COLO668 (cell line): ENCODE data around the gene BRCA2.

Experiments
- DNase-seq: peaks from one replicate; lab custom pipeline; 2025; ENCODE audit not compliant: unreplicated experiment; lab: John Stamatoyannopoulos, UW

Gene BRCA2, protein sequence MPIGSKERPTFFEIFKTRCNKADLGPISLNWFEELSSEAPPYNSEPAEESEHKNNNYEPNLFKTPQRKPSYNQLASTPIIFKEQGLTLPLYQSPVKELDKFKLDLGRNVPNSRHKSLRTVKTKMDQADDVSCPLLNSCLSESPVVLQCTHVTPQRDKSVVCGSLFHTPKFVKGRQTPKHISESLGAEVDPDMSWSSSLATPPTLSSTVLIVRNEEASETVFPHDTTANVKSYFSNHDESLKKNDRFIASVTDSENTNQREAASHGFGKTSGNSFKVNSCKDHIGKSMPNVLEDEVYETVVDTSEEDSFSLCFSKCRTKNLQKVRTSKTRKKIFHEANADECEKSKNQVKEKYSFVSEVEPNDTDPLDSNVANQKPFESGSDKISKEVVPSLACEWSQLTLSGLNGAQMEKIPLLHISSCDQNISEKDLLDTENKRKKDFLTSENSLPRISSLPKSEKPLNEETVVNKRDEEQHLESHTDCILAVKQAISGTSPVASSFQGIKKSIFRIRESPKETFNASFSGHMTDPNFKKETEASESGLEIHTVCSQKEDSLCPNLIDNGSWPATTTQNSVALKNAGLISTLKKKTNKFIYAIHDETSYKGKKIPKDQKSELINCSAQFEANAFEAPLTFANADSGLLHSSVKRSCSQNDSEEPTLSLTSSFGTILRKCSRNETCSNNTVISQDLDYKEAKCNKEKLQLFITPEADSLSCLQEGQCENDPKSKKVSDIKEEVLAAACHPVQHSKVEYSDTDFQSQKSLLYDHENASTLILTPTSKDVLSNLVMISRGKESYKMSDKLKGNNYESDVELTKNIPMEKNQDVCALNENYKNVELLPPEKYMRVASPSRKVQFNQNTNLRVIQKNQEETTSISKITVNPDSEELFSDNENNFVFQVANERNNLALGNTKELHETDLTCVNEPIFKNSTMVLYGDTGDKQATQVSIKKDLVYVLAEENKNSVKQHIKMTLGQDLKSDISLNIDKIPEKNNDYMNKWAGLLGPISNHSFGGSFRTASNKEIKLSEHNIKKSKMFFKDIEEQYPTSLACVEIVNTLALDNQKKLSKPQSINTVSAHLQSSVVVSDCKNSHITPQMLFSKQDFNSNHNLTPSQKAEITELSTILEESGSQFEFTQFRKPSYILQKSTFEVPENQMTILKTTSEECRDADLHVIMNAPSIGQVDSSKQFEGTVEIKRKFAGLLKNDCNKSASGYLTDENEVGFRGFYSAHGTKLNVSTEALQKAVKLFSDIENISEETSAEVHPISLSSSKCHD (N-terminal part only)

DNA sequence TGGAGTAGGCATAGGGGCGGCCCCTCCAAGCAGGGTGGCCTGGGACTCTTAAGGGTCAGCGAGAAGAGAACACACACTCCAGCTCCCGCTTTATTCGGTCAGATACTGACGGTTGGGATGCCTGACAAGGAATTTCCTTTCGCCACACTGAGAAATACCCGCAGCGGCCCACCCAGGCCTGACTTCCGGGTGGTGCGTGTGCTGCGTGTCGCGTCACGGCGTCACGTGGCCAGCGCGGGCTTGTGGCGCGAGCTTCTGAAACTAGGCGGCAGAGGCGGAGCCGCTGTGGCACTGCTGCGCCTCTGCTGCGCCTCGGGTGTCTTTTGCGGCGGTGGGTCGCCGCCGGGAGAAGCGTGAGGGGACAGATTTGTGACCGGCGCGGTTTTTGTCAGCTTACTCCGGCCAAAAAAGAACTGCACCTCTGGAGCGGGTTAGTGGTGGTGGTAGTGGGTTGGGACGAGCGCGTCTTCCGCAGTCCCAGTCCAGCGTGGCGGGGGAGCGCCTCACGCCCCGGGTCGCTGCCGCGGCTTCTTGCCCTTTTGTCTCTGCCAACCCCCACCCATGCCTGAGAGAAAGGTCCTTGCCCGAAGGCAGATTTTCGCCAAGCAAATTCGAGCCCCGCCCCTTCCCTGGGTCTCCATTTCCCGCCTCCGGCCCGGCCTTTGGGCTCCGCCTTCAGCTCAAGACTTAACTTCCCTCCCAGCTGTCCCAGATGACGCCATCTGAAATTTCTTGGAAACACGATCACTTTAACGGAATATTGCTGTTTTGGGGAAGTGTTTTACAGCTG is at the start of gene BRCA2, which contains the start of gene ZAR1L:
Gene BRCA2, plus strand, starts transcription at position 271 of the 790 bp plus-strand sequence. CDS start 953 bp downstream, outside the sequence.
Gene ZAR1L, minus strand, starts transcription at position 126 of the 790 bp plus-strand sequence. CDS start 3,438 bp downstream, outside the sequence.
- DNase-seq: peak; percentile 98

DNA sequence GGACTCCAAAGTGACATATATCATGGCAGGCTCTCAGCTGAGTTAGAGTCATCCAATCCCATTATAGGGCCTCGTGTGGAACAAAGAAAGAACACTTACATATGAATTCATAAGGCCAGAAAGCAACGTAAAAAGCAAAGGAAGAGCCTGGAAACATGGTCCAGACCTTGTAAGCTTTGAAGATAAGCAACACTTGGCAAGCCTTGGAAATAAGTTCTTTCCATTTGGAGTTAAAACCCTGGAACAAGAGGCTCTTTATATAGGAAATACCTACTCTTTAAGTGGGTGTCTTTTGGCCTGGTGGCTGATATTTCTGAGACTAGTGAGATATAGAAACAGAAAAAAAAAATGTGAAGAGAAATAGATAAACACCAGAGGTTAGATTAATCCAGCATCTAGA is 49.6 kb upstream of the BRCA2 start:
- no peak for DNase-seq

DNA sequence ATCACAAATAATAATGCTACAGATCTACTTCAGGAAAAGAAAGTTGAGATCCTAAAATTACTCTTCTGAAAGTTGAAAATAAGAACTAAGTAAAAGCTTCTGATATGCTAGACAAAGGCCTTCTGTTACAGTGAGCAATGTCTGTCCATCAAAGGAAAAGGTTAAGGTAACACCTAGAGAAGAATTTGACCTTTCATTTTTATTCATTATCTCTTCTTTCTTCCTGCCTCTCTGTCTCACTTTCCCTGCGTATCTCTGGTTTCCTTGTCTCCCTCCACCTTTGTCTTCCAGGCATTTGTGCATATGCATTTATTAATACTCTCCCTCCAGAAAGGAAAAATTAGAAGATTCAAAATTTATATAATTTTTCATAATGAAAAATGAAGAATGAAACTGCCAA is 49.2 kb upstream of the BRCA2 start:
- no peak for DNase-seq

DNA sequence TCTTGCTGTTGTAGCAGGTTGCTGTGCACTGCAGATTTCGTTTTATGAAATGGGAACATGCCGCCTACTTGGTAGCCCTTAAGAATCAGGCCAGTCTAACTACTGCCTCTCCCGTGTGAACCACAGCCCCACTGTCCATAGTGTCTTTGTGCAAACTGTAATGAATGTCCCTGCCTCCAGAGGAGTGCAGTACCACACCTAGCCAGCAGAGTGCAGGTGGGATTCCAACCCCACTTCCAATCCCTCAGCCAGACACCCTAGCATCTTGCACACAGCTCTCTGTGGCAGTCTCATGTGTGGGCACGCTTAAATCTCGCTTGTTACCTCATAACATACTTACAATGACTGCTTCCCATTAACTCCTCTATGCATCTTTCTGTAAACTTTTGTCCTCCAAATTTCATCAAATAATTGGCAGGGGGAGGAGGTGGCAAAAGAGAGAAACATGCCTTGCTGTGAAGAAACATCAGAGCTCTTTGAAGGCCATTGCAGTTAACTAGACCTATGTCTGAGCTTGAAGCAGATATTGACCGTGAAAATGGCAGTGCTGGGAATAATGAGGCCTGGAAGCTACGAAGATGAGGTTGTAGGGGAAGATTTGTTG is 47.4 kb upstream of the BRCA2 start:
- DNase-seq: peak; percentile 75

DNA sequence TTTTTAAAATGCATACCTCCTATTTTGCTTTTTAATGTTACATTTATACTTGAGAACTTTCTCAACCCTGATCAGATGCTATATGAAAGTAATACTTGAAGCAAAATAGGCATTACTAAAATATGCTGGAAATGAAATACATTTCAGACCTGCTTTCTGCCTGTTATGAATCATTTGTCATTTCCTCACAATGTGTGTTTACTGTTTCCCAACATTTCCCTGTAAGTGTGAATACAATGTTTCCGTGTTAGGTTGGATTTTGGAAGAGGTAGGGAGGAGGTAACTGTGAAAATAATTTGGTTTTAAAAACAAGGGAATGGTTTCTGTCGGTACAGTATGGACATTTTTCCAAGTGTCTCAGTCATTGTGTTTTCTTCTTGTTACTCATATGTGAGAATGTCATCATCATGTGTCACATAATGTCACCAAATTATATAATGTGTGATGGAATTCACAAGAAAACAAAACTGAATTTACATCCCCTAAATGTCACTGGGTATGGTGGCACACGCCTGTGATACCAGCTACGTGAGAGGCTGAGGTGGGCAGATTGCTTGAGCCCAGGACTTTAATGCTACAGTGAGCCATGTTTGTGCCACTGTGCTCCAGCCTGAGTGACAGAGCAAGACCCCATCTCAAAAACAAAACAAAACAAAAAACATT is 43.2 kb upstream of the BRCA2 start:
- no peak for DNase-seq

DNA sequence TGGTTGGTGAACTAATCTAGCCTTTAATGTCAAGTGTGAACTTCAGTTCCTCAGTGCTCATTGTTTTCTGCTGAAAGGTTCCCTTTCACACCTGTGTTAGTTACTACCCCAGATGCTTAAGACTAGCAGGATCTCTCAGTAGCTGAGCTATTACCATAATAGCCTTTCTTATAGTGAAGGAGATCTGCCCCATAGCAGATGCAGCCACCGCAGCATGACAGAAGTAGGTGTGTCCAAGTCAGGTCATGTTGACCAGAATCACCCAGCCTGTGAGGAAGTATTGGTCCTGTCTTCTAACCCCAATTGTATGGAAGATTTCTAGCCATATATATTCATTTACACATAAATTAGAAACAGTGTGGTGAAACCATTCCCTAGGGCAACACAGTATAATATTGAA is 37.5 kb upstream of the BRCA2 start:
- DNase-seq: no peak

DNA sequence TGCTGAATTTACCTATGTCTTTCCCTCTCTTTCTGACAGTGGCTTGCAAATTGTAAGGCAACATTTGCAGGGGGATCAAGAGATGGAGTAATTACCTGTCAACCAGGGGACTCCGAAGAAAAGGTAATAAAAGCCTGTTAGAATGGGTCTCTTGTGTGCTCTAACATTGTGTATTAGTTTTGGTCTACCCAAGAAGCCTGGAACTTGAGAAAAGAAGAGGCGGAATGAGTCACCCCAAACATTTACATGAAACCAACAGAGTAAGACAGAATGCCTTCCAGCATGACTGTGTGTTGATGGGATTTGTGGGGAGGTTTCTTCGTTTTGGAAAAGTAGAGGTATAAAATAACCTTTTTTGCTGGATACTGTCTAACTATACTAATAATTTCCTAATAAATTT is 36.9 kb upstream of the BRCA2 start:
- no peak for DNase-seq

DNA sequence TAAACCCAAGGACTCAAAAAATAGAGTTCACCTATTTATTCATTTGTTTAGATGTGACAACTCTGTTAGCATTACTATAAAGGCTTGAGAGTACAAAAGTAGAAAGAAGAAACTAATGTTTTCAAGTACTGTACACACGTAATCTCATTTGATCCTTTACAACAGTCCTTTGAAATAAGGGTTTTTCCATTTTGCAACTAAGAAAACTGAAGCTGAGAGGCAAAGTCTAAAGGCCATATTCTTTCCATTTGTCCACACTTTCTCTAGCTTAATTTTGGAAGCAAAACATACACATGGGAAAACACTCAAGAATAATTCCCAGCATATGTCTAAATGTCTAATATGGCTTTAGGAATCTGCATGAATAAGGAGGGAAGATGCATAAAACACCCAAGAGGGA is 34.2 kb upstream of the BRCA2 start:
- no peak for DNase-seq

DNA sequence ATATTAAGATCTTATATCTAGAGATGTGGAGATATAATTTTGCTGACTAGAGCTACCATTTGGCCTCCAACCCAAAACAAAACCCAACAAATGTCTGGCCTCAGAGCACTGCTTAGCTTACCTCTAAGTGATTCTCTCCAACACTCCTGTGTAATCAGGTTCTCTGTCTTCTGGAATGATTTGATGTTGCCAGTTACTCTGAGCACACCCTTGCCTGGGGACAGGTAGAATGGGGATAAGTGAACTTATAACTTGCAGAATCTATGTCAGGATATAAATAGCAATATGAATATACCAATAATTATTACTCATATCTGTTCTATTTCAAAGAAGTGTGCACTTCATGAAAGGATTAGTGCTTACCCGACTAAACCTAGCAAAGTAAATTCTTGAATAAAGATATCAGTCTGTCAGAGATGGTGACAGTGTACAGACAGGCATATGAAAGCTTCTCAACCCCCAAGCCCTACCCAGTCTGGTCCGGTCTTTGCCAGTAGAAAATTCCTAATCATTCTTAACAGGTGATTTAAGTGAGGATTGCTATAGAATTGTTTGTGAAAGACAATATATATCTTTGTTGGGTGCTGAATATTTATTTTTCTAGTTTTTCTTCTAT is 33.1 kb upstream of the BRCA2 start:
- DNase-seq: no peak

DNA sequence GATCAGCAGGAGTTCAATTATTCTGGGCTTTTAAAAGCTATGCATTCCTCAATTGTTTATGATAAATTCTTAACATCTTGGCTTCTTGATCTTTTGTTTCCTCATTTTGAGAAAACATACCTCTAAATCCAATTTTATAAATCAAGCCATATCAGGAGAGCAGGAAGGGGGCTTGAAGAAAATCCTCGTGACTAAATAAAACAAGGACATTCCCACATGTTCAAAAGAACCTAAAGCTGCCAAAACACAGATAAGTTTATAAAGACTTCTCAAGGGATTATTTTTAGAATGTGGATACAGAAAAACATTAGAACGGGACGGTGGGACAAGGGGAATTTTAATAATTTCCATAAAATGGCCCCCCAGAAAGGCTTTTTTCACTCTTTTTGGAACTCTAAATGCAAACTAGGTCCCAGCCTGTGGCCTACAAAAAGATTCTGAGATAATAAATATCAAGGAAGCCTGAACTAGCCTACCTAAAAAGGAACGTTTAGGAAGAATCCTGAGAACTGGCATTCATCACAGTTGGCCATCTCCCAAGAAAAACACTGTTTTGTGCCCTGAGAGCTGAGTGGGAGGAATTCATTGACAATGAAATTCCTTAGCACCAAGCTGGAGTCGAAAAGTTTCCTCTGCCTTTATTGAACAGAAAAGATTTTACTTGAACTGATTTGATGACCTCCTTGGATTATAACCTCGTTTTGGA is 30.2 kb upstream of the BRCA2 start:
- DNase-seq: no peak

DNA sequence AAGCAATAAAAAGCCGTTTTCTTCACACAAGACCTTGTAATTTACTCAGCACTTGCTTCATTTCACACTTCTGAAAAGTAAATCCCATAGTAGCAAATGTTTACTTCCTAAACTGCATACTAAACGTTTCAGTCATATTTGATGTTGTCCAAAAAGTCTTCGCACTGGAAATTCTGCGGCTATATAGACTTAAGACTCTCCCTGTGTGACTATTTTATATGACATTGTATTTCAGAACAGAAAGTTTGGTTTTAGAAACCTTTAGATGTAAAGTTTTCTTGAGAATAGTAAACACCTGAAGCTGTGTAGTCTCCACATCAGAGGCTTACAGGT is 29.7 kb upstream of the BRCA2 start:
- DNase-seq: no peak

DNA sequence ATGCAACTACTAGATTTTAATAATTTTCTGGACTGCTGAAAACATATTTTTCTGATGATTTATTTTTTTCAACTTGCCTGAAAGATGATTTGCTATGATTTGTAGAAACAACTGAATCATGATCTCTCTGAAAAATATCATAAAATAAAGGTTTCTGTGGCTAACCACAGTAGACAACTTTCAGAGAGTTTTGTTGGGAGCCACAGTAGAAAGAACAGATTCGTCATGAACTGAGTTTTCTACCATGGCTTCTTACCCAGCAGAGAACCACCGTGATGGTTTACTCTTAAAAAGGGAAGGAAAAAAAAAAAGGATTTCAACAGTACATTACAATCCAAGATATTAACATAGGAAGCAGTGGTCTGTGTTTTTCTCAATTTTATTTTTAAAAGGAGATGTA is 18.1 kb upstream of the BRCA2 start:
- no peak for DNase-seq

DNA sequence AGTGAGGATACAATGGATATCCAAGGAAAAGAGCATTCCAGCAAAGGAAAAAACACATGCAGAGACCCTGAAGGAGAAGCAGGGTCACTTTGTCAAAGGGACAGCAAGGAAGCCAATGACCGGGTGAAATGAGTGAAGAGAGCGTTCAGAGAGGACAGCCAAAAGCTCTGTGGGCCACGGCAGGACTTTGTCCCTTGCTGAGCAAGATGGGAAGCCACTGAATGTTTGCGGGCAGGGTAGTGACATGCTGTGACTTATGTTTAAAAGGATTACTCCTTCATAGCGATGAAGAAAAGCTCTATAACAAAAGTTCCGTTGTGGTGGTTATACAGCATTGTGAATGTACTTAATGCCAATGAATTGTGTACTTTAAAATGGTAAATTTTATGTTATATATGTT is 16.6 kb upstream of the BRCA2 start:
- DNase-seq: no peak

DNA sequence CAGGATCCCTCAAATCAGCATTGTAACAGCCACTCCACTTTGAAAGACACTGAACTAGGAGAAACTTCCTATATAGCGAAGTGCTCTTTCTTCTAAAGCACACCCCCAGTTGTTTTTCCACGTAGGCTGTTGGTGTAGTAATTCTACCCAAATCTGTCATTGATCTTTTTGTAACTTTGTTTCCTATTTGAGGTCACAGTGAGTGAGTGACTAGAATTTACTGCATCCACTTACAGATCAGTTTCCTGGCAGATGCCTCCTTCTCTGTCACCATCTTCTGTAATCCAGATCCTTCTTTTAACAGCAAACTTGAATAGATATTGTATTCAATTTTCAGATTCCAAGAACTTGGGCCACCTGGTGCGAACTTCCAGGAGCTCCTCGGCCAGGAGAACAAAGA is 15.4 kb upstream of the BRCA2 start:
- no peak for DNase-seq

DNA sequence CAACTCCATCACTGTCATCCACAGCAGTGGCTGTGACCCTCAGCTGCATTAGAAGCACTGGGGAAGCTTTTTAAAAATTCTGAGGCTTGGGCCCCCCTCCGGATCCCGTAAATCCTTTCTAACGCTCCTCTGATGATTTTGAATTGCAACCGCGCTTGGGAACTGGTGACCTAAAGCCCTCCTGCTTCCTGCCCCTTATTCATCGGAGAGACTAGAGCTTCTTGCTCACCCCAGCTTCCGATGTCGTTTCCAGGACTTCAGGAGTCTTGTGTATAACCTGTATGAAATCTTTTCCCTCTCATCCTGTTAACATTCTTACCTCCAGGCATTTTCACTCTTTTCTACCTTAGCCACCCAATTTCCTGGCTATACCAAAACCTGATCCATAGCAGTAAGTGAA is 14.9 kb upstream of the BRCA2 start:
- no peak for DNase-seq

DNA sequence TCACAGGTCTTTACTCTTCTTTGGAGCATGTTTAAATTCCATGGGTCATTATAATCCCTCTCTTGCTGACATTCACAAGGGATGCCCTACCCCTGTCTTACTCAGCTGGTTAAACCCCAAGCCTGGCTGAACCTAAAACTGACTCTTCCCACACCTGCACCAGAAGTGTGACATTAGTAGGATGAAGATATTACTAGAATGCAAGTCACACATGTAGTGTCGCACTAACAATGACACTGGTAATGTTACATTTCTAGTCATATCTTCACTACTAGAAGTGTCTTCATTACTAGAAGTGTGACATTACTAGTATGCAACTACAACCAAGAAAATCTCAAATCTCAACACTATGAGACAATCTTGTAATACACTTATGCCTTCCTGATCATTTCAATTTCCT is 14.4 kb upstream of the BRCA2 start:
- DNase-seq: no peak

DNA sequence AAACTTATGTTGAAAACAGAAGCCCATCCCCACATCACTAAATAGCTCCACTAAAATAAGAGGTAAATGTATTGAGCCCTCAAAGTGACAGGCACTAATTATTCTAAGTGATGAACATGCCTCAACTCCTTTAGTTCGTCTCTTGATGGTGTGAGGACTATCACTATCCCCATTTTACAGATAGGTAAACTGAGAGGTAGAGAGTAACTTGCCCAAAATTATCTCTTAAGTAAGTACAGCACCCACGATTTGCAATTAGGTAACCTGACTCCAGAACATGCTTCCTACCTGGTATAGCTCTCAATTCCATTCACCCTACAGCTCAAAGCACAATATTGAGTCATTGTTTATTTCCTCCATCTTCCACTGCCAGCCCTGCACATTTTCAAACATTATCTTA is 12.8 kb upstream of the BRCA2 start:
- no peak for DNase-seq

DNA sequence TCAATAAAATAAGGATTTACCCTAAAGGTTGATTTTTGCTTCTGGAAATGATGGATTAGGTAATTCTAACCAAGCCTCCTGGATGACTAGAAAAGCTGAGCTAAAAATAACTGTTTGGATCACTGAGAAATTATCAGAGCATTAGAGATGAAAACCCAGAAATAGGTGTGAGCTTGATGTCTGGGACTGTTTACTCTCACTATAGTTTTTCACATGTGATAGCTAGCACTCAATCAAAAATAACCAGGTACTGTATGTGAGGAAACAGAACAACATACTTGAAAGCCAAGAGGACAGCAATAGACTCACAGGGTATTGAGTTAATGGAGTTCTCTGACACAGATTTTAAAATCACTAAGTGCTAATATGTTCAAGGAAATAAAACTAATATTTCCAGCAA is 9.7 kb upstream of the BRCA2 start:
- no peak for DNase-seq
